HG02884 (cell line): Measurements from ENCODE around the gene OLR1.

Experiments
- ATAC-seq: cut with Tn5 transposase; IDR thresholded peaks from one replicate; pipeline ENCODE4 v1.9.1; 2021; ENCODE audit warnings: mild to moderate bottlenecking, moderate library complexity; ENCODE audit not compliant: unreplicated experiment

The OLR1 gene

GRCh38 chr12:10154145-10154496, 17.8 kb downstream of the OLR1 start:
- no peak for ATAC-seq

DNA sequence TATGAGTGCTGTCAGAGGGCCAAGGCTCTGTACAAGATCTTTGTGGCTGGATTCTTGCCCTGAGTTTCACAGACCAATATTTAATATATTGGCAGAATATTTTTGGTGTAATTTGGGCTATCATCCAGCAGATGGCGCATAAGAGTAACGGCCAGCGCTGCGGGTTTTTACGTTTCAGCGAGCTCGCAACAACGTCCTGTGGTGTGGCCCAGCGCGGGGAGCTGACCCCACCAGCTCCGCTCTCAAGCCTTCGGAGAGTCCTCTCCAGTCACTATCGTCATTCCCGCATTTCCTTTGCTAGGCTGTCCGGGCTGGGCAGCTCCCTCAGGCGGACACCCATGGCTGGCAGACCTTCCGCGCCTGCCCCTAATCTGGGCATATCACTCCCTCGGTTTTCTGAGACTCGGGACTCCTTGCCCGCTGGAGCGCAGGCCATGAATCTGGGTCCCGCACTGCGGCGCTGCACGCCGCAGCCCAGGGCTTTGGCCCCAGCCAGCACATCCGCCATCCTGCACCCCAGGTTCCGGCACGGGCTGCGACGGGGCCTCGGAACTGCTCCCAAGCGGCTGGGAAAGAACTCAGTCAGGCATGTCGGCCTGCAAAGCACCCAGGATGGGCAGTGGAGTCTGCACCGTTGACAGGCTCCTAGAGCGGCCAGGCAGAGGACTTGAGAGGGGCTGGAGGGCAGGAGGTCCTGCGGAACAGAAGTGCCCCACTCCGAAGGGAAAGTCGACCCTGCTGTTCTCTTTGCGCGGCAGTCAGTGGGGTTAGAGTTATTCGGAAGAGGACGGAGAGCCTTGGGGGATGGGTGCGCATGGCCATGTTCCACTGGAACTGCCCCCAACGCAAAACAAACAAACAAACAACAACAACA, 18.4 kb downstream of the OLR1 start:
- no peak for ATAC-seq

DNA sequence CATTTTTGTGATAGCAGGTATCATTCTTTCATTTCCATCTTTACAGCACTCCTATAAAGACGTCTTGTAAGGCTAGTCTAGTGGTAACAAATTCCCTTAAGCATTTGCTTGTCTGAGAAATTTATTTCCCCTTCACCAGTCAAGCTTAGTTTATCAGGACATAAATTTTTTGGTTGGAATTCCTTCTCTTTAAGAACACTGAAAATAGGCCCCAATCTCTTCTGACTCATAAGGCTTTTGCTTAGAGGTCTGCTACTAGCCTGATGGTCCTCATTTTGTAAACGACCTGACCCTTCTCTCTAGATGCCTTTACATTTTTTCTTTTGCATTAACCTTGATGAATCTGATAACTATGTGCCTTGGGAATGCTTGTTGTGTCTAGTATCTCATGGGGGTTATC, 20.3 kb downstream of the OLR1 start:
- ATAC-seq = no peak

DNA sequence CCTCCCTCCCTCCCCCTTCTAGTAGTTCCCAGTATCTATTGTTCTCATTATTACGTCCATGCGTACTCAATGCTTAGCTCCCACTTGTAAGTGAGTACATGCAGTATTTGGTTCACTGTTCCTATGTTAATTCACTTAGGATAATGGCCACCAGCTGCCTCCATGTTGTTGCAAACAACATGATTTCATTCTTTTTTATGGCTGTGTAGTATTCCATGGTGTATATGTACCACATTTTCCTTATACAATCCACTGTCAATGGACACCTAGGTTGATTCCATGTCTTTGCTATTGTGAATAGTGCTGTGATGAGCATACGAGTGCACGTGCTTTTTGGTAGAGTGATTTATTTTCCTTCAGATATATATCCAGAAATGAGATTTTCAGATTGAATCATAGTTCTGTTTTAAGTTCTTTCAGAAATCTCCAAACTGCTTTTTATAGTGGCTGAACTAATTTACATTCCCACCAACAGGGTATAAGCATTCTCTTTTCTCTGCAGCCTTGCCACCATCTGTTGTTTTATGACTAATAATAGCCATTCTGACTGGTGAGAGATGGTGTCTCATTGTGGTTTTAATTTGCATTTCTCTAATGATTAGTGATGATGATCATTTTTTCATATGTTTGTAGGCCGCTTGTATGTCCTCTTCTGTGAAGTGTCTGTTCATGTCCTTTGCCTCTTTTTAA, 24.1 kb downstream of the OLR1 start:
- peak; percentile 80 for ATAC-seq

DNA sequence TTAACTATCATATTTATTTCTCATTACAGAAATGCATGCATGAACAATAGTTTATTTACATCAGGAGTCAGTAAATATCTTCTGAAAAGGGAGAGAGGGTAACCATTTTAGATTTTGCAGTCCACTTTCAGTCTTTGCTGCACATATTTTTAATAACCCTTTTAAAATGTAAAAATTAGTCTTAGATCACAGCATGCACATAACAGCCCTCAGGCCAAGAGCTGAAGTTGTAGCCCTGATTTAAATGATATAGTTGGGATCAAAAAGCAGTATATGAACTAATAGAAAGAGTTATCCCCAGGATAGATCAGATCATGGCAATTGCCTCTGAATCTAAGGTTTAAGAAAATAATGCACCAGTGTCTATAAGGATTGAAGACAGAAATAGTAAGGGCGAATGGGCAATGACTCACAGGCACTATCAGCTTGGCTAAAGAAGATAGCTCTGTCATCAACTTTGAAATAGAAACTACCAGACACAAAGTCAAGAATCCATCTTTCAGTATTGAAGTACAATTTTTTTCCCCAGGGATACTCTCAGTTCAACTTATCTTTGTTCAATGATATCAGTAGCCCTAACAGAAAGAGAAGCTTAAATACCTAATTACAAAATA, 28.8 kb downstream of the OLR1 start:
- ATAC-seq = no peak

GRCh38 chr12:10140001-10140400, 31.9 kb downstream of the OLR1 start:
- ATAC-seq = no peak

- no peak for ATAC-seq
Measured at GRCh38 chr12:10136637-10137205, 35.2 kb downstream of the OLR1 start.

DNA sequence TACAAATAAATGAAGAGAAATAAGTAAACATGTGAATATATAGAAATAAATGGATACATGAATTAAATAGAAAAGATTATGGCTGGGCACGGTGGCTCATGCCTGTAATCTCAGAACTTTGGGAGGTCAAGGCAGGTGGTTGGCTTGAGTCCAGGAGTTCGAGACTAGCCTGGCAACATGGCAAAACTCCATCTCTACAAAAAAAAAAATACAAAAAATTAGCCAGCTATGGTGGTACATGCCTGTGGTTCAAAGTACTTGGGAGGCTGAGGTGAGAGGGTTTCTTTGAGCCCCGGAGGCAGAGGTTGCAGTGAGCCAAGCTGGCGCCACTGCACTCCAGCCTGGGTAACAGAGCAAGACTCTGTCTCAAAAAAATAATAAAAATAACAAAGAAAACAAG, 36.8 kb downstream of the OLR1 start:
- ATAC-seq = no peak

- no peak for ATAC-seq
Measured at GRCh38 chr12:10132850-10133370, 39.0 kb downstream of the OLR1 start.

DNA sequence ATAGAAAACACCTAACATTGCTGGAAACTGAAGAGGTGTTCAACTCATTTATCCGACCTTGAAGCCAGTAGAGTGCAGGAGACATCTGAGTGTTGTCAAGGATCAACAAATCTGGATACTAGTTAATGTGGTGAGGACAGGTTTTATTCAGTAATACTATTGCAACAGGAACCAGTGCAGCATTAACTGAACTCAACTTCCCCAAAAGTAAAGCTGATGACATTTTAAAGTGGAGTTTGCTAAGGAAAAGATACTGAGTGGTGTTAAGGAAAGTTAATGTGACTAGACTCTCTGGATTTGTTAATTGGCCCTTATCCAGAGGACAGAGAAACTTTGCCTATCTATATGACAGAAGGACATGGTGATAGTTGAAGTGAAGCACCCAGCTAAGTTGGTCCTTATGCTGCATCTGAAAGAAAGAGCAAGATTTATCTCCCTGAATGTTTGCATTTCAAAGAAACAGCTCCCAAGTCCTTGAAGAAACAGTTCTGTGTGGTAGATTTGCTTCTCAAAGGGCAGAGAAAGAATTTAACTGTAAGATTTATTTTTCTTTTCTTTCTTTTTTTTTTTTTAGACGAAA, 40.7 kb downstream of the OLR1 start:
- ATAC-seq = no peak

GRCh38 chr12:10130042-10130441, 41.9 kb downstream of the OLR1 start, which contains the start of gene CLEC7A:
Gene CLEC7A, minus strand, starts transcription at chr12:10130199. Its CDS starts 117 bp downstream, at chr12:10130082.
- ATAC-seq = peak; percentile 87

- no peak for ATAC-seq
Measured at GRCh38 chr12:10128687-10129086, 43.2 kb downstream of the OLR1 start.

- no peak for ATAC-seq
Measured at GRCh38 chr12:10126413-10126812, 45.5 kb downstream of the OLR1 start.

- no peak for ATAC-seq
Measured at GRCh38 chr12:10122689-10123088, 49.2 kb downstream of the OLR1 start.

- no peak for ATAC-seq
Measured at GRCh38 chr12:10121278-10121677, 50.7 kb downstream of the OLR1 start.

DNA sequence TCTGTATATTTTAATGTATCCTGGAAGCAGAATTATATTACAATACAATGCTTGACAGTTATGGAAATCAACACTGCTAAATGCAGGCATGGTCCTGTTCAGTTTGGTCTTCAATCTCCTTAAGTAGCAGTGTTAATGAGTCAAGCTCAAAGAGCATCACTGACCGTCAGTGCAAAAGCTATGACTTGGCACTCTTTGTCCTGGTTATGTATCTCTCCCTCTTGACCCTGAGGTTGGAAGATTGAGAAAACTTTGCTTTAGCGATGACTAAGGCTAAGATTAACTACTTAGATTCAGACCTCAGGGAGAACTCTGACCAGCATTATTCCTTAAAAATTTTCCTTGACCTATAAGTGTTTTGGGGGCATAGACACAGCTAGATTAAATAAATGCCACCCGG, 52.9 kb downstream of the OLR1 start:
- ATAC-seq = no peak

DNA sequence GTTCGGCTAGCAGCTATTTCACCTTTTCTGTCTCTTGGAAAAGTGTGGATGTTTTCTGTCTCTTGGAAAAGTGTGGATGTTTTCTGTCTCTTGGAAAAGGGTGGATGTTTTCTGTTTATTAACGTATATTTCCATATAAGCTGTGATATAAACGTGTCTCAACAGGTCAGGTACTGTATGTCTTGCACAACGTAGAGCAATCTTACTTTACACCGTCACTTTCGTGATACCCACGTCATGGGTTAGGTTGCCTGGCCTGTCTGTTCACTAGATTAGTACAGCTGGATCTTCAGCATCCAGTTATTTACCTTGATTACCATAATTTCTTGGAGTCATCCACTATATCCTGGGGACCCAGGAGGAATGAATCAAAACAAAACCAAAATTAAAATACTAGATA, 56.0 kb downstream of the OLR1 start:
- no peak for ATAC-seq

- ATAC-seq = no peak
Measured at GRCh38 chr12:10115311-10115710, 56.6 kb downstream of the OLR1 start.

- ATAC-seq = no peak
Measured at GRCh38 chr12:10113920-10114319, 58.0 kb downstream of the OLR1 start.

DNA sequence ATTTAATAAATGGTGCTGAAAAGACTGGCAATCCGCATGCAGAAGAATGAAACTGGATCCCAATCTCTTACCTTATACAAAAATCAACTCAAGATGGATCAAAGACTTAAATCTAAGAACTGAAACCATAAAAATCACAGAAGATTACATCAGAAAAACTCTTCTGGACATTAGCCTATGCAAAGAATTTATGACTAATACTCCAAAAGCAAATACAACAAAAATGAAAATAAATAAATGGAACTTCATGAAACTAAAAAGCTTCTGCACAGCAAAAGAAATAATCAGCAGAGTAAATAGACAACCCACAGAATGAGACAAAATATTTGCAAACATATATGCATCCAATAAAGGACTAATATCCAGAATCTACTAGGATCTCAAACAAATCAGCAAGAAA, 58.9 kb downstream of the OLR1 start:
- no peak for ATAC-seq

DNA sequence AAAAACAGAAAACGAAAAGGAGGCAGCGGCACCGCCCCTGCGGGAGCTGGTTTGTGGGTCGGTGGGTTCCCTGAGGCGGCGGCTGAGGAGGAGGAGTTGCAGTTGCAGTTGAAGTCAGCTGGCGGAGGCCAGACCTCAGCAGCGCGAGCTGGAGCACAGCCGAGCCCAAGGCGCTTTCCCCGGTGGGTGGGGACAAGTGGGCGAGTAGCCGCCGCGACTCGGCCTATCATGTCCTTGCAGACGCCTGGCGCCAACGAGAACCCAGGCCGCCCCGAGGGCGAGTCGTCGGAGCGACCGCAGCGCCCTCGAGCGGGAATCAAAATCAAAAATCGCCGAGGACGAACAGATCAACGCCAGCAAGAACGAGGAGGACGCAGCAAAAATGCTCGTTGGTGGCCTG, 60.5 kb downstream of the OLR1 start:
- ATAC-seq = no peak
